ENCODE results near the gene NRXN2. TPM values are rescaled to one million over a fixed set of nuclear protein-coding genes. Genes with fewer than 3 reads are reported as not detected.
A peak's percentile ranks its signal among the peaks of the same experiment; 100 is the strongest.

The NRXN2 gene
- total and polyA plus RNA-seq, 11 donors: 0.42 to 5.5 (median 0.92) TPM; not detected in 1

GRCh38 chr11:64632237-64632636, 90.8 kb downstream of the NRXN2 start:
- Histone ChIP-seq H3K27me3 (peaks cover 0 to 25% (median 4%) of the 10 kb centered on the region in 9 donors), H3K36me3 (peaks cover 0 to 3% (median 0%) of the 10 kb centered on the region in 9 donors), H3K9me3 (no peaks in the 10 kb centered on the region), H3K27ac (no peak overlapping the region), H3K4me1 (peaks cover 0 to 5% (median 0%) of the 10 kb centered on the region in 12 donors), H3K4me3 (no peak overlapping the region)
- TF ChIP-seq CTCF (IDR thresholded peaks at IDR 0.05) (no peak), POLR2A (IDR thresholded peaks at IDR 0.05) (no peak)
- no peak for DNase-seq
- intact Hi-C loops (cut with DNase I): no loop called here
- 52 to 71% (median 62%) methylated on average over 6 of the region's 6 CpGs for WGBS, 4 donors
- ATAC-seq: no peak

- ATAC-seq (no peak), DNase-seq (no peak)
- no peak overlapping the region for H3K27ac ChIP-seq
- intact Hi-C loops (cut with DNase I): no loop called here
- WGBS, 4 donors: 84 to 100% (median 89%) methylated on average over 4 of the region's 4 CpGs
- peaks cover 0 to 3% (median 0%) of the 10 kb centered on the region in 9 donors for H3K36me3 ChIP-seq
- peaks cover 0 to 21% (median 4%) of the 10 kb centered on the region in 9 donors for H3K27me3 ChIP-seq
- H3K9me3 ChIP-seq: no peaks in the 10 kb centered on the region
- peaks cover 0 to 5% (median 0%) of the 10 kb centered on the region in 12 donors for H3K4me1 ChIP-seq
- TF ChIP-seq CTCF (IDR thresholded peaks at IDR 0.05): no peak
- H3K4me3 ChIP-seq: no peak overlapping the region
Observed at GRCh38 chr11:64631675-64632074, 91.3 kb downstream of the NRXN2 start.

GRCh38 chr11:64629796-64630562, 93.0 kb downstream of the NRXN2 start:
- Histone ChIP-seq H3K27me3 (peaks cover 0 to 18% (median 4%) of the 10 kb centered on the region in 9 donors), H3K4me3 (no peak overlapping the region), H3K36me3 (peaks cover 0 to 3% (median 0%) of the 10 kb centered on the region in 9 donors), H3K9me3 (no peaks in the 10 kb centered on the region), H3K4me1 (peaks cover 0 to 6% (median 0%) of the 10 kb centered on the region in 12 donors), H3K27ac (peak overlapping the region in 1 of 12 donors; percentile 78)
- no peak for DNase-seq
- TF ChIP-seq POLR2A (IDR thresholded peaks at IDR 0.05): no peak
- TF ChIP-seq CTCF (IDR thresholded peaks at IDR 0.05): peak in 1 of 12 donors; percentile 12
- 30 to 36% (median 35%) methylated on average over 46 to 56 of the region's 56 CpGs for WGBS, 4 donors
- intact Hi-C loops (cut with DNase I): no loop called here
- peak in 2 of 4 donors; percentile 18 to 60 for ATAC-seq

GRCh38 chr11:64629103-64629502, 93.9 kb downstream of the NRXN2 start:
- Histone ChIP-seq H3K9me3 (no peaks in the 10 kb centered on the region), H3K27ac (peak overlapping the region in 1 of 12 donors; percentile 78), H3K4me3 (no peak overlapping the region), H3K36me3 (no peaks in the 10 kb centered on the region), H3K27me3 (peaks cover 0 to 18% (median 4%) of the 10 kb centered on the region in 9 donors), H3K4me1 (peaks cover 0 to 14% (median 0%) of the 10 kb centered on the region in 12 donors)
- TF ChIP-seq POLR2A (IDR thresholded peaks at IDR 0.05) (no peak), CTCF (IDR thresholded peaks at IDR 0.05) (no peak)
- ATAC-seq (no peak), DNase-seq (no peak)
- intact Hi-C loops (cut with DNase I): no loop called here
- WGBS, 4 donors: 73 to 83% (median 79%) methylated on average over 6 of the region's 6 CpGs

All from heart left ventricle (tissue), 16 donors.